Cerebellar cortex (tissue), 1 donor: Measurements from ENCODE around the gene CCNQ.

Source experiments
- DNase-seq: peaks from one replicate; pipeline ENCODE4 v3.0.0-alpha.2; 2015; ENCODE audit warnings: low spot score

CCNQ gene

GRCh38 chrX:153539171-153539978 is 59.6 kb downstream of the CCNQ start:
- peak; percentile 68 for DNase-seq

- peak; percentile 29 for DNase-seq
These were observed 60.5 kb downstream of the CCNQ start for GRCh38 chrX:153538424-153538823.
